ENCODE measurements around the gene PLEKHA3.

Gene PLEKHA3

DNA sequence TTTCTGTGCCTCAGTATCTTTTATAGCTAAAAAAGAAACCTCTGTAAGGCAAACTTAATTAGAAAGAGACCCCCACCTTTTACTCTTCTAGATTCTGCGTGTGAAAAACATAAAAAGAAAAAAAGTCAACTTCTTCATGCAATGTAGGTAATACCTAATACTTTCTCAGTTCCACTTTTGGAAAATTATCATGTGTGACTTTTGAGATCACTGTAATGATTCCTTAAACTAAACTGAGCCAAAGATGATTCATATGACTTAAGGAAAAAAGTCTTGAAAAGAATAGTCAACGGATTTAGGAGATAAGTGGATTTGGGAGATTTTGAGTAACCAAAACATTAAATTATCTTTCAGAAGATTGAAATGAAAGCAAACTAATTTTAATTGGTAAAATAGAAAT lies 48.9 kb downstream of the PLEKHA3 start:
- Histone ChIP-seq H3K79me2 (ENCODE audit: insufficient read depth, low read length) (peaks cover 57% of the 10 kb centered on the region), H3F3A (ENCODE audit: insufficient read depth) (no peaks in the 10 kb centered on the region), H3K27me3 (ENCODE audit: low read length) (no peaks in the 10 kb centered on the region), H3K9ac (ENCODE audit: low read length) (no peak overlapping the region), H3K4me2 (ENCODE audit: low read depth, low read length, poor library complexity, severe bottlenecking) (no peak overlapping the region), H3K9me2 (replicated peaks; ENCODE audit: insufficient read depth, low read length) (no peaks in the 10 kb centered on the region), H3K27ac (ENCODE audit: low read depth, low read length) (no peak overlapping the region), H3K4me3 (ENCODE audit: insufficient read depth, low read length, poor library complexity, severe bottlenecking) (no peak overlapping the region), H3K9me3 (ENCODE audit: insufficient read depth, low read length) (no peaks in the 10 kb centered on the region), H4K20me1 (ENCODE audit: low read depth, low read length) (no peaks in the 10 kb centered on the region; the same call in 1 of the 2 replicates), H3K36me3 (ENCODE audit: low read length) (no peaks in the 10 kb centered on the region), H2AFZ (ENCODE audit: low read depth, low read length, severe bottlenecking) (no peak overlapping the region)
- TF ChIP-seq EZH2phosphoT487 (conservative IDR thresholded peaks at IDR 0.05; ENCODE audit: low read length) (no peak), CTCF (IDR thresholded peaks at IDR 0.05; ENCODE audit: insufficient read depth, low read length, poor library complexity, severe bottlenecking) (no peak)

GRCh38 chr2:178530131-178530530 lies 49.9 kb downstream of the PLEKHA3 start:
- H3K27me3 ChIP-seq (ENCODE audit: low read length): no peaks in the 10 kb centered on the region
- no peaks in the 10 kb centered on the region for H3K9me2 ChIP-seq (replicated peaks; ENCODE audit: insufficient read depth, low read length)
- no peak overlapping the region for H3K9ac ChIP-seq (ENCODE audit: low read length)
- H3F3A ChIP-seq (ENCODE audit: insufficient read depth): no peaks in the 10 kb centered on the region
- no peaks in the 10 kb centered on the region for H3K36me3 ChIP-seq (ENCODE audit: low read length)
- H3K4me3 ChIP-seq (ENCODE audit: insufficient read depth, low read length, poor library complexity, severe bottlenecking): no peak overlapping the region
- H4K20me1 ChIP-seq (ENCODE audit: low read depth, low read length): no peaks in the 10 kb centered on the region; the same call in 1 of the 2 replicates
- H3K9me3 ChIP-seq (ENCODE audit: insufficient read depth, low read length): no peaks in the 10 kb centered on the region
- no peak overlapping the region for H3K4me2 ChIP-seq (ENCODE audit: low read depth, low read length, poor library complexity, severe bottlenecking)
- TF ChIP-seq EZH2phosphoT487 (conservative IDR thresholded peaks at IDR 0.05; ENCODE audit: low read length) (no peak), CTCF (IDR thresholded peaks at IDR 0.05; ENCODE audit: insufficient read depth, low read length, poor library complexity, severe bottlenecking) (no peak)
- peaks cover 52% of the 10 kb centered on the region for H3K79me2 ChIP-seq (ENCODE audit: insufficient read depth, low read length)
- H2AFZ ChIP-seq (ENCODE audit: low read depth, low read length, severe bottlenecking): no peak overlapping the region
- H3K27ac ChIP-seq (ENCODE audit: low read depth, low read length): no peak overlapping the region

- no peak for TF ChIP-seq EZH2phosphoT487 (conservative IDR thresholded peaks at IDR 0.05; ENCODE audit: low read length)
- no peak for TF ChIP-seq CTCF (IDR thresholded peaks at IDR 0.05; ENCODE audit: insufficient read depth, low read length, poor library complexity, severe bottlenecking)
- Histone ChIP-seq H3K79me2 (ENCODE audit: insufficient read depth, low read length) (peaks cover 52% of the 10 kb centered on the region), H3K4me2 (ENCODE audit: low read depth, low read length, poor library complexity, severe bottlenecking) (no peak overlapping the region), H3K4me3 (ENCODE audit: insufficient read depth, low read length, poor library complexity, severe bottlenecking) (no peak overlapping the region), H3K9ac (ENCODE audit: low read length) (no peak overlapping the region), H3F3A (ENCODE audit: insufficient read depth) (no peaks in the 10 kb centered on the region), H3K36me3 (ENCODE audit: low read length) (no peaks in the 10 kb centered on the region; the same call in 1 of the 2 replicates), H3K27ac (ENCODE audit: low read depth, low read length) (no peak overlapping the region), H2AFZ (ENCODE audit: low read depth, low read length, severe bottlenecking) (no peak overlapping the region), H3K9me2 (replicated peaks; ENCODE audit: insufficient read depth, low read length) (no peaks in the 10 kb centered on the region), H3K27me3 (ENCODE audit: low read length) (no peaks in the 10 kb centered on the region), H3K9me3 (ENCODE audit: insufficient read depth, low read length) (no peaks in the 10 kb centered on the region), H4K20me1 (ENCODE audit: low read depth, low read length) (no peaks in the 10 kb centered on the region; the same call in 1 of the 2 replicates)
These were observed 50.4 kb downstream of the PLEKHA3 start for GRCh38 chr2:178530625-178531142.

Data from SU-DHL-6 (cell line).